ENCODE data around the gene PPP2R2C.

The PPP2R2C gene

DNA sequence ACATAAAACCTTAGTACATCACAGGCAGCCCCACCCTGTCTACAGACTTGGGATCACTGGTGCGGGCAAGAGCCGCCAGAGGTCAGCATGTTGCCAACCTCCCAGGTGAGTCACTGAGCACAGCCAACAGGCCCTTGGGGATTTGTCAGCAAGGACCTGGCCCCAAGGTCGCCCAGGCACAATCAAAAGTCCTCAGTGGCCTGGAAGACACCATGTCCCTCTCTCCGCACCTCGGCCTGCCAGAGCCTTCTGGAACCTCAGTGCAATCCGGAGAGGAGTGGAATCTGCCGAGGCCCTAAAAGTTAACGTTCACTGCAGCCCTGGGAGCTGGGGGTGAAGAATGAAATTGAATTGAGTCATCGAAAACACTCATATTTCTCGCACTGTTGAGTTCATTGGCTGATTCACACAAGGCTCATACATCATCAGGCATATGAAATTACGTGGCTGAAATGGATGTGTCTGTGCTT, 128.4 kb downstream of the PPP2R2C start:
- H2AFZ ChIP-seq (ENCODE audit: low read depth, low read length), result no peak overlapping the region
- H3K27ac ChIP-seq (ENCODE audit: low read length), result no peak overlapping the region
- H4K20me1 ChIP-seq (ENCODE audit: insufficient read depth, low read length), result no peaks in the 10 kb centered on the region; the same call in 1 of the 2 replicates
- H3K79me2 ChIP-seq (ENCODE audit: insufficient read depth, low read length), result no peaks in the 10 kb centered on the region
- no peak for ATAC-seq (ENCODE audit: insufficient read depth, low read depth)
- TF ChIP-seq CTCF (IDR thresholded peaks at IDR 0.05; ENCODE audit: borderline replicate concordance, extremely low read depth, low read length, poor library complexity, severe bottlenecking), result no peak
- TF ChIP-seq EZH2 (IDR thresholded peaks at IDR 0.05; ENCODE audit: borderline replicate concordance, low read depth, low read length, severe bottlenecking), result no peak
- no peaks in the 10 kb centered on the region for H3K36me3 ChIP-seq (ENCODE audit: insufficient read depth, low read length)
- H3K4me3 ChIP-seq (ENCODE audit: low read depth in 1 of 2, low read length in 2 of 2), result no peak overlapping the region
- no peak overlapping the region for H3K4me2 ChIP-seq (ENCODE audit: insufficient read depth, low read length)
- no peaks in the 10 kb centered on the region for H3K4me1 ChIP-seq (ENCODE audit: insufficient read depth, low read length)
- peaks cover 4% of the 10 kb centered on the region for H3K27me3 ChIP-seq (ENCODE audit: insufficient read depth, low read length, poor library complexity)
- H3K9me3 ChIP-seq (ENCODE audit: insufficient read depth, low read length, severe bottlenecking), result no peaks in the 10 kb centered on the region
- H3K9ac ChIP-seq (ENCODE audit: low read depth, low read length), result no peak overlapping the region
- no peak for DNase-seq

DNA sequence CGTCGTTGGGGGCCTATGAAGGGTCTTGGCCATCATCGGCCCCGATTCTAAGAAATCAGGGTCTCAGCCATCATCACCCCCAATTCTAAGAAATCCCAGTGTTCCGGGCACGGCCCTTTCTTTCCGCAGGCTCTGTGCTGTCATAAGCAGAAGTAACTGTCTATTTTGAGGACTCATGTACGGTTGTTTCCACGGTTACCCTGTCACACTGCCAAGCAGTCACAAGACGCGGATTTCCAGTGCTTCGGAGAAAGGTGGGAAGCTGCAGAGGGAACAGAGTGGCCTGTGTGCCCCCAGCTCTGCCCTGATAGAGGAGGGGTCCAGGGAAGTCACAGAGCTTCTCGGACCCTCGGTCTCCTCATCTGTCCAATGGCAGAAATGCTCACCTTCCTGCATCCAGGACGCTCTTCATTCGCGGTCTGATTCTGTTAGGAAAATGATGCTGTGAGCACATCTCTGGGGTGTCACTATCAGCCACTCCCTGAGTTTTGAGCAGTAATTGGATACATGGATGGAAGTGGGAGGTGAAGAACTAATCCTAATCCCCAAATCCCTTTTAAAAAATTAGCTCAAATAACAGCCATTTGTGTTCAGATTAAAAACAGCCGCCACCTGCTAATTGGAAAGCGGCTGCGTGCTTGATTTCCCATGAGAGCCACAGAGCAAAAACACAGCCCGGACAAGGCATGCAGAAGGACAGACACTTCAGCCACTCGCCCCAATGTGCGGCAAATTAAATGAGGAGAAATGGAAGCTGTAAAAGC, 129.7 kb downstream of the PPP2R2C start:
- DNase-seq (no peak), ATAC-seq (ENCODE audit: insufficient read depth, low read depth) (no peak)
- peaks cover 10% of the 10 kb centered on the region for H3K27me3 ChIP-seq (ENCODE audit: insufficient read depth, low read length, poor library complexity)
- H3K4me3 ChIP-seq (ENCODE audit: low read depth in 1 of 2, low read length in 2 of 2), result no peak overlapping the region
- H3K36me3 ChIP-seq (ENCODE audit: insufficient read depth, low read length), result no peaks in the 10 kb centered on the region
- H3K27ac ChIP-seq (ENCODE audit: low read length), result no peak overlapping the region
- no peaks in the 10 kb centered on the region for H3K4me1 ChIP-seq (ENCODE audit: insufficient read depth, low read length)
- H2AFZ ChIP-seq (ENCODE audit: low read depth, low read length), result no peak overlapping the region
- H3K4me2 ChIP-seq (ENCODE audit: insufficient read depth, low read length), result no peak overlapping the region
- TF ChIP-seq CTCF (IDR thresholded peaks at IDR 0.05; ENCODE audit: borderline replicate concordance, extremely low read depth, low read length, poor library complexity, severe bottlenecking) (no peak), EZH2 (IDR thresholded peaks at IDR 0.05; ENCODE audit: borderline replicate concordance, low read depth, low read length, severe bottlenecking) (no peak)
- H3K79me2 ChIP-seq (ENCODE audit: insufficient read depth, low read length), result no peaks in the 10 kb centered on the region
- no peak overlapping the region for H3K9ac ChIP-seq (ENCODE audit: low read depth, low read length)
- no peaks in the 10 kb centered on the region for H3K9me3 ChIP-seq (ENCODE audit: insufficient read depth, low read length, severe bottlenecking)
- no peaks in the 10 kb centered on the region; the same call in 1 of the 2 replicates for H4K20me1 ChIP-seq (ENCODE audit: insufficient read depth, low read length)

GRCh38 chr4:6341696-6342095, 130.7 kb downstream of the PPP2R2C start:
- H3K9ac ChIP-seq (ENCODE audit: low read depth, low read length), result no peak overlapping the region
- H3K4me1 ChIP-seq (ENCODE audit: insufficient read depth, low read length), result no peaks in the 10 kb centered on the region
- ATAC-seq (ENCODE audit: insufficient read depth, low read depth), result no peak
- no peak for DNase-seq
- no peak overlapping the region for H3K4me2 ChIP-seq (ENCODE audit: insufficient read depth, low read length)
- H3K36me3 ChIP-seq (ENCODE audit: insufficient read depth, low read length), result no peaks in the 10 kb centered on the region
- H4K20me1 ChIP-seq (ENCODE audit: insufficient read depth, low read length), result no peaks in the 10 kb centered on the region; the same call in 1 of the 2 replicates
- TF ChIP-seq CTCF (IDR thresholded peaks at IDR 0.05; ENCODE audit: borderline replicate concordance, extremely low read depth, low read length, poor library complexity, severe bottlenecking) (no peak), EZH2 (IDR thresholded peaks at IDR 0.05; ENCODE audit: borderline replicate concordance, low read depth, low read length, severe bottlenecking) (no peak)
- H2AFZ ChIP-seq (ENCODE audit: low read depth, low read length), result no peak overlapping the region
- H3K9me3 ChIP-seq (ENCODE audit: insufficient read depth, low read length, severe bottlenecking), result no peaks in the 10 kb centered on the region
- no peaks in the 10 kb centered on the region for H3K79me2 ChIP-seq (ENCODE audit: insufficient read depth, low read length)
- H3K27ac ChIP-seq (ENCODE audit: low read length), result no peak overlapping the region
- peaks cover 10% of the 10 kb centered on the region for H3K27me3 ChIP-seq (ENCODE audit: insufficient read depth, low read length, poor library complexity)
- H3K4me3 ChIP-seq (ENCODE audit: low read depth in 1 of 2, low read length in 2 of 2), result no peak overlapping the region
